ENCODE measurements around the gene PRDM16.

PRDM16 gene

GRCh38 chr1:3370856-3371703 lies 302.1 kb downstream of the PRDM16 start:
- Histone ChIP-seq H3K4me1 (ENCODE audit: control insufficient read depth, insufficient read depth, low read length, poor library complexity, severe bottlenecking) (no peaks in the 10 kb centered on the region), H3K36me3 (ENCODE audit: control insufficient read depth, insufficient read depth, low read length) (no peaks in the 10 kb centered on the region), H3K4me3 (ENCODE audit: insufficient read depth, low read depth, low read length, poor library complexity, severe bottlenecking) (no peak overlapping the region), H3K27me3 (replicated peaks; ENCODE audit: control insufficient read depth, insufficient read depth, low read length, poor library complexity, severe bottlenecking) (no peaks in the 10 kb centered on the region), H3K9me3 (ENCODE audit: control insufficient read depth, low read length) (no peaks in the 10 kb centered on the region), H3K27ac (ENCODE audit: insufficient read depth, low read length, poor library complexity, severe bottlenecking) (no peak overlapping the region)
- no peak for DNase-seq

- H3K9me3 ChIP-seq (ENCODE audit: control insufficient read depth, low read length), result no peaks in the 10 kb centered on the region
- H3K27ac ChIP-seq (ENCODE audit: insufficient read depth, low read length, poor library complexity, severe bottlenecking), result no peak overlapping the region
- H3K36me3 ChIP-seq (ENCODE audit: control insufficient read depth, insufficient read depth, low read length), result no peaks in the 10 kb centered on the region
- H3K4me1 ChIP-seq (ENCODE audit: control insufficient read depth, insufficient read depth, low read length, poor library complexity, severe bottlenecking), result no peaks in the 10 kb centered on the region
- no peaks in the 10 kb centered on the region for H3K27me3 ChIP-seq (replicated peaks; ENCODE audit: control insufficient read depth, insufficient read depth, low read length, poor library complexity, severe bottlenecking)
- DNase-seq, result no peak
- no peak overlapping the region for H3K4me3 ChIP-seq (ENCODE audit: insufficient read depth, low read depth, low read length, poor library complexity, severe bottlenecking)
Measured at GRCh38 chr1:3372317-3372716, 303.3 kb downstream of the PRDM16 start.

- Histone ChIP-seq H3K9me3 (ENCODE audit: control insufficient read depth, low read length) (no peaks in the 10 kb centered on the region), H3K36me3 (ENCODE audit: control insufficient read depth, insufficient read depth, low read length) (no peaks in the 10 kb centered on the region), H3K27me3 (replicated peaks; ENCODE audit: control insufficient read depth, insufficient read depth, low read length, poor library complexity, severe bottlenecking) (no peaks in the 10 kb centered on the region), H3K4me3 (ENCODE audit: insufficient read depth, low read depth, low read length, poor library complexity, severe bottlenecking) (no peak overlapping the region), H3K27ac (ENCODE audit: insufficient read depth, low read length, poor library complexity, severe bottlenecking) (no peak overlapping the region), H3K4me1 (ENCODE audit: control insufficient read depth, insufficient read depth, low read length, poor library complexity, severe bottlenecking) (no peaks in the 10 kb centered on the region)
- no peak for DNase-seq
Measured at GRCh38 chr1:3373175-3373574, 304.2 kb downstream of the PRDM16 start.

- DNase-seq, result no peak
- no peaks in the 10 kb centered on the region for H3K4me1 ChIP-seq (ENCODE audit: control insufficient read depth, insufficient read depth, low read length, poor library complexity, severe bottlenecking)
- no peaks in the 10 kb centered on the region for H3K36me3 ChIP-seq (ENCODE audit: control insufficient read depth, insufficient read depth, low read length)
- no peaks in the 10 kb centered on the region for H3K9me3 ChIP-seq (ENCODE audit: control insufficient read depth, low read length)
- H3K4me3 ChIP-seq (ENCODE audit: insufficient read depth, low read depth, low read length, poor library complexity, severe bottlenecking), result no peak overlapping the region
- H3K27ac ChIP-seq (ENCODE audit: insufficient read depth, low read length, poor library complexity, severe bottlenecking), result no peak overlapping the region
- H3K27me3 ChIP-seq (replicated peaks; ENCODE audit: control insufficient read depth, insufficient read depth, low read length, poor library complexity, severe bottlenecking), result no peaks in the 10 kb centered on the region
Measured at GRCh38 chr1:3373700-3374405, 304.9 kb downstream of the PRDM16 start.

GRCh38 chr1:3375245-3375644 lies 306.2 kb downstream of the PRDM16 start:
- DNase-seq, result no peak
- Histone ChIP-seq H3K36me3 (ENCODE audit: control insufficient read depth, insufficient read depth, low read length) (no peaks in the 10 kb centered on the region), H3K27me3 (replicated peaks; ENCODE audit: control insufficient read depth, insufficient read depth, low read length, poor library complexity, severe bottlenecking) (no peaks in the 10 kb centered on the region), H3K27ac (ENCODE audit: insufficient read depth, low read length, poor library complexity, severe bottlenecking) (no peak overlapping the region), H3K4me1 (ENCODE audit: control insufficient read depth, insufficient read depth, low read length, poor library complexity, severe bottlenecking) (no peaks in the 10 kb centered on the region), H3K4me3 (ENCODE audit: insufficient read depth, low read depth, low read length, poor library complexity, severe bottlenecking) (no peak overlapping the region), H3K9me3 (ENCODE audit: control insufficient read depth, low read length) (no peaks in the 10 kb centered on the region)

GRCh38 chr1:3377166-3377565 lies 308.2 kb downstream of the PRDM16 start:
- Histone ChIP-seq H3K27ac (ENCODE audit: insufficient read depth, low read length, poor library complexity, severe bottlenecking) (no peak overlapping the region), H3K4me1 (ENCODE audit: control insufficient read depth, insufficient read depth, low read length, poor library complexity, severe bottlenecking) (no peaks in the 10 kb centered on the region), H3K36me3 (ENCODE audit: control insufficient read depth, insufficient read depth, low read length) (no peaks in the 10 kb centered on the region), H3K4me3 (ENCODE audit: insufficient read depth, low read depth, low read length, poor library complexity, severe bottlenecking) (no peak overlapping the region), H3K27me3 (replicated peaks; ENCODE audit: control insufficient read depth, insufficient read depth, low read length, poor library complexity, severe bottlenecking) (no peaks in the 10 kb centered on the region), H3K9me3 (ENCODE audit: control insufficient read depth, low read length) (no peaks in the 10 kb centered on the region)
- DNase-seq, result no peak

- H3K4me3 ChIP-seq (ENCODE audit: insufficient read depth, low read depth, low read length, poor library complexity, severe bottlenecking), result no peak overlapping the region
- no peak for DNase-seq
- no peaks in the 10 kb centered on the region for H3K9me3 ChIP-seq (ENCODE audit: control insufficient read depth, low read length)
- H3K36me3 ChIP-seq (ENCODE audit: control insufficient read depth, insufficient read depth, low read length), result no peaks in the 10 kb centered on the region
- H3K27ac ChIP-seq (ENCODE audit: insufficient read depth, low read length, poor library complexity, severe bottlenecking), result no peak overlapping the region
- H3K27me3 ChIP-seq (replicated peaks; ENCODE audit: control insufficient read depth, insufficient read depth, low read length, poor library complexity, severe bottlenecking), result no peaks in the 10 kb centered on the region
- H3K4me1 ChIP-seq (ENCODE audit: control insufficient read depth, insufficient read depth, low read length, poor library complexity, severe bottlenecking), result no peaks in the 10 kb centered on the region
Measured at GRCh38 chr1:3377604-3378279, 308.7 kb downstream of the PRDM16 start.

GRCh38 chr1:3378411-3379208 lies 309.6 kb downstream of the PRDM16 start:
- no peak overlapping the region for H3K27ac ChIP-seq (ENCODE audit: insufficient read depth, low read length, poor library complexity, severe bottlenecking)
- no peak overlapping the region for H3K4me3 ChIP-seq (ENCODE audit: insufficient read depth, low read depth, low read length, poor library complexity, severe bottlenecking)
- H3K36me3 ChIP-seq (ENCODE audit: control insufficient read depth, insufficient read depth, low read length), result no peaks in the 10 kb centered on the region
- no peaks in the 10 kb centered on the region for H3K9me3 ChIP-seq (ENCODE audit: control insufficient read depth, low read length)
- no peaks in the 10 kb centered on the region for H3K4me1 ChIP-seq (ENCODE audit: control insufficient read depth, insufficient read depth, low read length, poor library complexity, severe bottlenecking)
- DNase-seq, result no peak
- H3K27me3 ChIP-seq (replicated peaks; ENCODE audit: control insufficient read depth, insufficient read depth, low read length, poor library complexity, severe bottlenecking), result no peaks in the 10 kb centered on the region

GRCh38 chr1:3379934-3380333 lies 310.9 kb downstream of the PRDM16 start:
- H3K27ac ChIP-seq (ENCODE audit: insufficient read depth, low read length, poor library complexity, severe bottlenecking), result no peak overlapping the region
- H3K36me3 ChIP-seq (ENCODE audit: control insufficient read depth, insufficient read depth, low read length), result no peaks in the 10 kb centered on the region
- DNase-seq, result no peak
- no peaks in the 10 kb centered on the region for H3K27me3 ChIP-seq (replicated peaks; ENCODE audit: control insufficient read depth, insufficient read depth, low read length, poor library complexity, severe bottlenecking)
- no peaks in the 10 kb centered on the region for H3K4me1 ChIP-seq (ENCODE audit: control insufficient read depth, insufficient read depth, low read length, poor library complexity, severe bottlenecking)
- no peak overlapping the region for H3K4me3 ChIP-seq (ENCODE audit: insufficient read depth, low read depth, low read length, poor library complexity, severe bottlenecking)
- H3K9me3 ChIP-seq (ENCODE audit: control insufficient read depth, low read length), result no peaks in the 10 kb centered on the region

Data from effector memory CD4-positive, alpha-beta T cell (primary cell).